Esophagus muscularis mucosa (tissue), 4 donors: ENCODE measurements around the gene MRGPRD. TPM values are rescaled to one million over a fixed set of nuclear protein-coding genes. Genes with fewer than 3 reads are reported as not detected.
A peak's percentile ranks its signal among the peaks of the same experiment; 100 is the strongest.

Experiments used
- DNase-seq: peaks from one replicate; pipeline ENCODE4 v3.0.0-alpha.2; 2017; ENCODE audit errors: extremely low spot score
- H3K27ac ChIP-seq, 4 donors: fragments of 200-600 bp; sonication (generic); replicated peaks in 1 of 4; 1 replicate in 3 of 4; 2 replicates in 1 of 4; pipeline ENCODE4 v1.5.1; 2016 to 2019; ENCODE audit warnings: mild to moderate bottlenecking in 1 of 4
- H3K27me3 ChIP-seq, 4 donors: fragments of 200-600 bp; sonication (generic); one replicate each; pipeline versions ENCODE4 v1.5.1 to v1.6.0; 2016 to 2019
- H3K36me3 ChIP-seq, 4 donors: fragments of 200-600 bp; sonication (generic); one replicate each; pipeline ENCODE4 v1.5.1; 2016 to 2019
- H3K4me1 ChIP-seq, 4 donors: fragments of 200-600 bp; sonication (generic); one replicate each; pipeline ENCODE4 v1.5.1; 2016 to 2019
- H3K4me3 ChIP-seq, 4 donors: fragments of 200-600 bp; sonication (generic); 1 replicate in 2 of 4; 2 replicates in 2 of 4; pipeline ENCODE4 v1.5.1; 2016 to 2019; ENCODE audit warnings: mild to moderate bottlenecking in 4 of 4, moderate library complexity in 1 of 4
- H3K9me3 ChIP-seq, 4 donors: fragments of 200-600 bp; sonication (generic); 1 replicate in 3 of 4; 2 replicates in 1 of 4; pipeline ENCODE4 v1.5.1; 2016 to 2019
- EP300 ChIP-seq: sonication (generic); formaldehyde crosslinking; IDR thresholded peaks from one replicate; pipeline ENCODE4 v1.6.1; 2017; ENCODE audit warnings: antibody characterized with exemption
- POLR2A ChIP-seq: fragments of 450-650 bp; IDR thresholded peaks from one replicate; pipeline ENCODE4 v1.6.1; 2017; ENCODE audit warnings: antibody characterized with exemption, moderate library complexity, mild to moderate bottlenecking, low read depth
- POLR2AphosphoS5 ChIP-seq, 2 donors: sonication (generic); formaldehyde crosslinking; IDR thresholded peaks; one replicate each; pipeline ENCODE4 v1.6.1; 2017; ENCODE audit warnings: antibody characterized with exemption in 2 of 2
- WGBS: methylation state at CpG from one replicate; pipeline ENCODE4 v1.1.5; 2018; 5-methylcytosine and 5-hydroxymethylcytosine counted together
- intact Hi-C: fragments of 100-400 bp; cut with DNase I; formaldehyde crosslinking; loops from one replicate; pipeline ENCODE4 v1.15.1; 2023
- total RNA-seq, 4 donors: library from RNA; depleted of rRNA; stranded (reverse); fragments of >200 nt; gene quantifications; one replicate each; pipeline versions ENCODE4 v1.1.0 to v1.2.1, GENCODE V29; 2016
- TF ChIP-seq, protein P1 (sequence below), 3 experiments: fragments of 200-600 bp in 2 of 3; fragments of 450-650 bp in 1 of 3; sonication (generic) in 2 of 3; IDR thresholded peaks; one replicate each; pipeline ENCODE4 v1.5.1; 2017 to 2019; ENCODE audit warnings: antibody characterized with exemption in 3 of 3, mild to moderate bottlenecking in 2 of 3, moderate library complexity in 1 of 3

Gene MRGPRD
- total RNA-seq, 4 donors from 2014 or later, result 0.32 to 2.5 (median 0.66) TPM; not detected in 1

DNA sequence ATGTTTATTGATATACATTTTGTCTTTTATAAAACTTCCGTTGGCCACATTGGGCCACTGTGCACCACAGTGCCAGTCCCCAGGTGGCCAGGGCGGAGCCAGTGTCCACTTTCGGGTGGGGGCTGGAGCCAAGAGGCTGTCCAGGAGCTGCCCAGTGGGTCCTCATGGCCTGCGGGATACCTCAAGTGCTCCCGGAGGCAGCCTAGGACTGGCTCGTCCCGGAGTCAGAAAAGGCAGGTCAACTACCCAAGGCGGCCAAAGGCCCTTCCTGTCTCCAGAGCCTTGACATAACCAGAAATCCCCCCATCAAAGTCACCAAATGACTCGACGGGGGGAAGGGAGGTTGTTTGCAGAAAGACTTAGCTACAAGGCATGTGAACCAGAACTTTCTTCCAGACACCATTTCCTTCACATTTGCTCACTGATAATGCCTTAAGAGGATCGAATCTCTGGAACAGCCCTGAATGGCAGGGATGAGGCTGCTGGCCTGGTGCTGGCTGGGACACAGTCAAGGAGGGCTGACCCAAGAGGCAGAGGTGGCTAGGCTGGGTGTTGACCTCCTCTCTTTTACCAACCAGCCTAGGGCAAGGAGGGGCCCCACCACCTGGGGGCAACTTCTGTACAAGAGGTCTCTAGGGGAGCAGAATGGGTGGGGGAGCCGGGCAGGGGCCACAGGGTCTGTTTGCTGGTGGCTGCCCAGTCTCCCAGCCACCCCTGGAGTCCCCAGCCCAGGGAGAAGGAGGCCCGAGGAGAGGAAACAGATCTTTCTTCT lies 23.8 kb upstream of the MRGPRD start:
- H3K27ac ChIP-seq, result peak overlapping the region; percentile 95 to 99 (median 97)
- H3K4me3 ChIP-seq, result no peak overlapping the region
- H3K36me3 ChIP-seq, result peaks cover 9 to 44% (median 29%) of the 10 kb centered on the region in 4 donors
- no peak for DNase-seq
- intact Hi-C loops, result loop anchor here (5.0 kb wide), 2 partner anchors 57 to 167 kb away; no protein-coding TSS in a partner anchor
- H3K4me1 ChIP-seq, result peaks cover 56 to 100% (median 100%) of the 10 kb centered on the region in 4 donors
- TF ChIP-seq POLR2A (no peak), EP300 (no peak), POLR2AphosphoS5 (IDR thresholded peaks at IDR 0.05) (peak in 1 of 2 donors; percentile 29)
- TF ChIP-seq, protein P1, sequence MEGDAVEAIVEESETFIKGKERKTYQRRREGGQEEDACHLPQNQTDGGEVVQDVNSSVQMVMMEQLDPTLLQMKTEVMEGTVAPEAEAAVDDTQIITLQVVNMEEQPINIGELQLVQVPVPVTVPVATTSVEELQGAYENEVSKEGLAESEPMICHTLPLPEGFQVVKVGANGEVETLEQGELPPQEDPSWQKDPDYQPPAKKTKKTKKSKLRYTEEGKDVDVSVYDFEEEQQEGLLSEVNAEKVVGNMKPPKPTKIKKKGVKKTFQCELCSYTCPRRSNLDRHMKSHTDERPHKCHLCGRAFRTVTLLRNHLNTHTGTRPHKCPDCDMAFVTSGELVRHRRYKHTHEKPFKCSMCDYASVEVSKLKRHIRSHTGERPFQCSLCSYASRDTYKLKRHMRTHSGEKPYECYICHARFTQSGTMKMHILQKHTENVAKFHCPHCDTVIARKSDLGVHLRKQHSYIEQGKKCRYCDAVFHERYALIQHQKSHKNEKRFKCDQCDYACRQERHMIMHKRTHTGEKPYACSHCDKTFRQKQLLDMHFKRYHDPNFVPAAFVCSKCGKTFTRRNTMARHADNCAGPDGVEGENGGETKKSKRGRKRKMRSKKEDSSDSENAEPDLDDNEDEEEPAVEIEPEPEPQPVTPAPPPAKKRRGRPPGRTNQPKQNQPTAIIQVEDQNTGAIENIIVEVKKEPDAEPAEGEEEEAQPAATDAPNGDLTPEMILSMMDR (IDR thresholded peaks at IDR 0.05), result no peak
- no peaks in the 10 kb centered on the region for H3K9me3 ChIP-seq
- no peaks in the 10 kb centered on the region for H3K27me3 ChIP-seq
- 75% methylated on average over 9 of the region's 13 CpGs for WGBS

DNA sequence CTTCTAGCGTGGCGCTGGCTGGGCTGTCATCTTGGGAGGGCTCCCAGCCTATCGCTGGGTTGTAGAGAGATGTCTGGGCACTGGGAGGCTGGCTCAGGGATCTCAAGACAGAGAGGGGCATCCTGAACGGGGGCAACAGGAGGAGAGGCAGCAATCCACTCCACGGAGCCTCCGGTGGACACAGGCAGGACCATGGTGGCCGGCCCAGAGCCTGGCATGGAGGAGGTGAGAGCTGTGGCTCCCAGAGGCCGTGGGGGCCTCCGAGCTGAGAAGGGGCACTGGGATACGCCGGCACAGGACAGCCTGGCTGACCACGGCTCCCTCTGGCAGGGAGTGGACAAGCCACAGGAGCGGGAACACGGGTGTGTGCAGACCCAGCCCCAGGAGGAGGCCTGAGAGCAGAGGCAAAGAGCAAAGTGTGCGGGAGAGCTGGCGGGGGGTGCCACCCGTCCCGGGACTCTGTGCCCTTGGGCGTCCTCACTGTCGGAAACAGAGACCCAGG lies 23.1 kb upstream of the MRGPRD start:
- Histone ChIP-seq H3K4me1 (peaks cover 52 to 100% (median 100%) of the 10 kb centered on the region in 4 donors), H3K9me3 (no peaks in the 10 kb centered on the region), H3K36me3 (peaks cover 9 to 37% (median 28%) of the 10 kb centered on the region in 4 donors), H3K4me3 (no peak overlapping the region), H3K27ac (peak overlapping the region; percentile 95 to 99 (median 97)), H3K27me3 (no peaks in the 10 kb centered on the region)
- WGBS, result 73% methylated on average over 16 of the region's 20 CpGs
- DNase-seq, result no peak
- intact Hi-C loops, result loop anchor here (5.0 kb wide), 1 partner anchor 57 kb away; no protein-coding TSS in a partner anchor
- TF ChIP-seq, protein P1 (IDR thresholded peaks at IDR 0.05), result no peak
- TF ChIP-seq POLR2AphosphoS5 (IDR thresholded peaks at IDR 0.05), result no peak
- TF ChIP-seq EP300, result no peak
- TF ChIP-seq POLR2A, result no peak

DNA sequence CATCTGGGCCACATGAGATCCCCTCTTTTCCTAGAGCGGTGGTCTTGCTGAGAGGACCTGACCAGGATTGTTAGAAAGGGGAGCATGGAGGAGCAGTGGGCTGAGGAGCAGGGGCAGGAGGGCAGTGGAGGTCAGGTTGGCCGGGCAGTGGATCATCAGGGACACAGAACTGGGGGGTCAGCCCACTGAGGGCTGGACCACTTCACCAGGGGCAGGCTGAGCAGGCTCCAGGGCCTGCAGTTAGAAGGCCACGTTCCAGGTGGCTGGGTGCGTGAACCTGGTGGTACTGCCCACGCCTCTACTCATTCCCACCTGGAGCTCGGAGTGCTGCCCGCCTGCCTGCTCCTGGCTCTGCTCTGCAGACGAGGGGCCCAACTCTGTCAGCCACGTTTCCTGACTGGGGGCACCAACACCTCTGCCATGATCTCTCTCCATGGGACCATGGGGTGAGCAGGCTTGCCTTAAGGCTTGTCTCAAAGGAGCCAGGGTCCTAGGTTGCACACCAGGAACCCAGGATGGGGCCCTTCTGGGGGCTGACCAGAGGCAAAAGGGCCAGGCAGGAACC lies 22.6 kb upstream of the MRGPRD start:
- 78% methylated on average over 2 of the region's 9 CpGs for WGBS
- TF ChIP-seq POLR2AphosphoS5 (IDR thresholded peaks at IDR 0.05), result no peak
- no peak for TF ChIP-seq EP300
- TF ChIP-seq, protein P1 (IDR thresholded peaks at IDR 0.05), result no peak
- TF ChIP-seq POLR2A, result no peak
- H3K9me3 ChIP-seq, result no peaks in the 10 kb centered on the region
- no peak overlapping the region for H3K4me3 ChIP-seq
- no peak for DNase-seq
- H3K27ac ChIP-seq, result peak overlapping the region; percentile 95 to 99 (median 97)
- intact Hi-C loops, result loop anchor here (5.0 kb wide), 1 partner anchor 56 kb away; no protein-coding TSS in a partner anchor
- no peaks in the 10 kb centered on the region for H3K27me3 ChIP-seq
- peaks cover 9 to 37% (median 28%) of the 10 kb centered on the region in 4 donors for H3K36me3 ChIP-seq
- H3K4me1 ChIP-seq, result peaks cover 54 to 100% (median 100%) of the 10 kb centered on the region in 4 donors

DNA sequence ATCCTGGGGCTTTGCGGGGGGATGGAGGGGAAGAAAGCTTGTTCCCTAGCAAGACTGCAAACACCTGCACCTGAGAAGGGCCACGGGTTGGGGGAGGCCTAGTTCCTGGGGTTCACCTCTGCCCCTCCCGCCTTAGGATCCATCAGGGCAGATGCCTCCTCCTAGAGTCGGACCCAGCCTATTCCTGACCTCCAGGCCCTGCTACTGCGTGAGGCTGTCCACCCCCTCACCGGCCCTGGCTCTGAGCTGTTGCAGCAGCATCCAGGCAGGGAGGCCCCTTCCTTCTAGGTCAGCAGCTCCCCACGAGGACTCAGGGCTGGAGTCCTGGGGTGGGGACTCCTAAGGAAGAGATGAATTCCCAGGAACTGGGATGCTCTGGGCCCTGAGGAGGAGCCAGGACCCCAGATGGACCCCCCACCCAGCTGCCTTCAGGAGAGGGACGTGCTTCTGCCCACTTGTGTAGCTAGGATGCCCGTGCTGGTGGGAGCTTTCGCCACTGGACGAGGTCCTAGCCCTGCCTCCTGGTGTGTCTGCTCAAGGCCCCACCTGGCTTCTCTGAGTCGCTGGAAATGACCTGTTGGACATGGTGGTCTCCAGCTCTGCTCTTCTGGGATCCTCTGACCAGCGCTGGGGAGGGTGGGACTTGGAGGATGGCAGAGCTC lies 21.9 kb upstream of the MRGPRD start:
- no peak for DNase-seq

More for the DNA sequence above, 21.9 kb upstream of the MRGPRD start:
- intact Hi-C loops, result loop anchor here (5.0 kb wide), 1 partner anchor 55 kb away; no protein-coding TSS in a partner anchor
- TF ChIP-seq POLR2A (no peak), POLR2AphosphoS5 (IDR thresholded peaks at IDR 0.05) (no peak), EP300 (no peak)
- TF ChIP-seq, protein P1 (IDR thresholded peaks at IDR 0.05), result no peak
- H3K4me3 ChIP-seq, result no peak overlapping the region
- peaks cover 50 to 100% (median 100%) of the 10 kb centered on the region in 4 donors for H3K4me1 ChIP-seq
- peaks cover 9 to 36% (median 28%) of the 10 kb centered on the region in 4 donors for H3K36me3 ChIP-seq
- H3K27ac ChIP-seq, result peak overlapping the region; percentile 95 to 99 (median 97)
- no peaks in the 10 kb centered on the region for H3K27me3 ChIP-seq
- 49% methylated on average over 6 of the region's 13 CpGs for WGBS
- H3K9me3 ChIP-seq, result no peaks in the 10 kb centered on the region
